Karpas-422 (cell line): ENCODE measurements around the gene FBLN1. TPM values are rescaled to one million over a fixed set of nuclear protein-coding genes. Genes with fewer than 3 reads are reported as not detected.
"Not testable (repeated sequence)": the region's sequence is repeated elsewhere in the genome, so short reads cannot be mapped to it uniquely, and the experiment has no call there.

ENCODE experiments used
- DNase-seq: peaks from one replicate; pipeline ENCODE4 v3.0.0-alpha.2; 2015
- H2AFZ ChIP-seq: fragments of 200-600 bp; sonication (generic); 2 replicates; pipeline ENCODE4 v1.6.1; 2014; ENCODE audit warnings: antibody characterized with exemption, low read length, mixed read lengths
- H3K27ac ChIP-seq: fragments of 200-600 bp; sonication (generic); 2 replicates; pipeline ENCODE4 v1.5.1; 2014; ENCODE audit warnings: mild to moderate bottlenecking, low read length, moderate library complexity
- H3K27me3 ChIP-seq: fragments of 200-600 bp; sonication (generic); 2 replicates; pipeline ENCODE4 v1.6.1; 2014; ENCODE audit warnings: low read length, mixed read lengths
- H3K36me3 ChIP-seq: fragments of 200-600 bp; sonication (generic); 2 replicates; pipeline ENCODE4 v1.6.1; 2014; ENCODE audit warnings: low read length, mixed read lengths; ENCODE audit not compliant: insufficient read depth
- H3K4me1 ChIP-seq: fragments of 200-600 bp; sonication (generic); 2 replicates; pipeline ENCODE4 v1.6.1; 2014; ENCODE audit warnings: mild to moderate bottlenecking, low read length, mixed read lengths
- H3K4me2 ChIP-seq: fragments of 200-600 bp; sonication (generic); 2 replicates; pipeline ENCODE4 v1.6.1; 2014; ENCODE audit warnings: low read length, low read depth, mild to moderate bottlenecking; ENCODE audit not compliant: poor library complexity, severe bottlenecking
- H3K4me3 ChIP-seq: fragments of 200-600 bp; sonication (generic); 2 replicates; pipeline ENCODE4 v1.5.1; 2014; ENCODE audit warnings: mild to moderate bottlenecking, antibody characterized with exemption, low read length, mixed read lengths
- H3K79me2 ChIP-seq: fragments of 200-600 bp; sonication (generic); 2 replicates; pipeline ENCODE4 v1.6.1; 2014; ENCODE audit warnings: mild to moderate bottlenecking, low read length, mixed read lengths
- H3K9ac ChIP-seq: fragments of 200-600 bp; sonication (generic); 2 replicates; pipeline ENCODE4 v1.6.0; 2014; ENCODE audit warnings: low read length
- H3K9me2 ChIP-seq: fragments of 200-600 bp; sonication (generic), shearing (Covaris generic); replicated peaks from 2 replicates; pipeline ENCODE4 v1.6.0; 2014; ENCODE audit warnings: mild to moderate bottlenecking, low read length, moderate library complexity; ENCODE audit not compliant: insufficient read depth
- H3K9me3 ChIP-seq: fragments of 300-700, 200-600 bp; sonication (generic); 2 replicates; pipeline ENCODE4 v1.6.1; 2014; ENCODE audit warnings: low read length, mixed read lengths
- H4K20me1 ChIP-seq: fragments of 200-600 bp; sonication (generic); 2 replicates; pipeline ENCODE4 v1.6.1; 2014; ENCODE audit warnings: mild to moderate bottlenecking, antibody characterized with exemption, low read length, low read depth; ENCODE audit not compliant: insufficient read depth
- total RNA-seq: library from RNA; depleted of rRNA; stranded (reverse); fragments of >200 nt; shearing (Covaris generic); gene quantifications from 2 replicates; pipeline ENCODE4 v1.2.3, GENCODE V29; 2014; ENCODE audit warnings: low replicate concordance

The FBLN1 gene
- total RNA-seq, 1 experiment from 2014 or later, result not detected

- Histone ChIP-seq H3K36me3 (no peaks in the 10 kb centered on the region), H4K20me1 (no peaks in the 10 kb centered on the region), H3K4me2 (no peak overlapping the region), H3K4me1 (no peaks in the 10 kb centered on the region), H3K79me2 (no peaks in the 10 kb centered on the region), H3K27me3 (no peaks in the 10 kb centered on the region), H3K27ac (no peak overlapping the region), H3K9ac (no peak overlapping the region), H3K9me3 (no peaks in the 10 kb centered on the region), H3K9me2 (no peaks in the 10 kb centered on the region), H3K4me3 (no peak overlapping the region), H2AFZ (no peak overlapping the region)
- DNase-seq, result no peak
Measured at GRCh38 chr22:45529971-45530575, 27.4 kb downstream of the FBLN1 start.

- Histone ChIP-seq H3K9ac (no peak overlapping the region), H3K4me3 (no peak overlapping the region), H3K9me2 (no peaks in the 10 kb centered on the region), H3K4me1 (no peaks in the 10 kb centered on the region), H3K36me3 (no peaks in the 10 kb centered on the region), H4K20me1 (no peaks in the 10 kb centered on the region), H3K27me3 (no peaks in the 10 kb centered on the region), H3K4me2 (no peak overlapping the region), H3K79me2 (no peaks in the 10 kb centered on the region), H3K9me3 (no peaks in the 10 kb centered on the region), H3K27ac (no peak overlapping the region), H2AFZ (no peak overlapping the region)
- no peak for DNase-seq
Measured at GRCh38 chr22:45531441-45532234, 29.0 kb downstream of the FBLN1 start.

GRCh38 chr22:45532235-45532631 is 29.6 kb downstream of the FBLN1 start:
- no peak overlapping the region for H3K27ac ChIP-seq

GRCh38 chr22:45533703-45534102 is 31.0 kb downstream of the FBLN1 start:
- no peaks in the 10 kb centered on the region for H3K27me3 ChIP-seq
- no peak overlapping the region for H2AFZ ChIP-seq
- H3K9ac ChIP-seq, result no peak overlapping the region
- H3K36me3 ChIP-seq, result no peaks in the 10 kb centered on the region
- no peak for DNase-seq
- no peaks in the 10 kb centered on the region for H3K9me2 ChIP-seq
- no peaks in the 10 kb centered on the region for H3K79me2 ChIP-seq
- no peaks in the 10 kb centered on the region for H4K20me1 ChIP-seq
- H3K4me2 ChIP-seq, result no peak overlapping the region
- H3K4me3 ChIP-seq, result no peak overlapping the region
- H3K9me3 ChIP-seq, result no peaks in the 10 kb centered on the region
- H3K4me1 ChIP-seq, result no peaks in the 10 kb centered on the region
- no peak overlapping the region for H3K27ac ChIP-seq

More at GRCh38 chr22:45532235-45532631, 29.6 kb downstream of the FBLN1 start:
- no peaks in the 10 kb centered on the region for H4K20me1 ChIP-seq
- H3K9ac ChIP-seq, result no peak overlapping the region
- H3K9me3 ChIP-seq, result no peaks in the 10 kb centered on the region
- DNase-seq, result no peak
- no peak overlapping the region for H3K4me2 ChIP-seq
- no peaks in the 10 kb centered on the region for H3K9me2 ChIP-seq
- H3K27me3 ChIP-seq, result no peaks in the 10 kb centered on the region
- no peak overlapping the region for H3K4me3 ChIP-seq
- no peaks in the 10 kb centered on the region for H3K36me3 ChIP-seq
- H2AFZ ChIP-seq, result no peak overlapping the region
- H3K4me1 ChIP-seq, result no peaks in the 10 kb centered on the region
- H3K79me2 ChIP-seq, result no peaks in the 10 kb centered on the region

GRCh38 chr22:45534339-45535192 is 31.9 kb downstream of the FBLN1 start:
- Histone ChIP-seq H3K4me3 (no peak overlapping the region), H2AFZ (no peak overlapping the region), H3K27ac (no peak overlapping the region), H4K20me1 (no peaks in the 10 kb centered on the region), H3K4me1 (no peaks in the 10 kb centered on the region), H3K27me3 (no peaks in the 10 kb centered on the region), H3K36me3 (no peaks in the 10 kb centered on the region), H3K4me2 (no peak overlapping the region), H3K9me3 (no peaks in the 10 kb centered on the region), H3K79me2 (no peaks in the 10 kb centered on the region), H3K9ac (no peak overlapping the region), H3K9me2 (no peaks in the 10 kb centered on the region)
- no peak for DNase-seq

- no peak overlapping the region for H3K9ac ChIP-seq
Measured at GRCh38 chr22:45535290-45535689, 32.6 kb downstream of the FBLN1 start.

GRCh38 chr22:45535835-45536234 is 33.2 kb downstream of the FBLN1 start:
- H3K9ac ChIP-seq, DNase-seq, H3K4me3 ChIP-seq, H3K27ac ChIP-seq, H3K36me3 ChIP-seq, H3K9me3 ChIP-seq, H3K79me2 ChIP-seq, H3K4me2 ChIP-seq, H3K9me2 ChIP-seq, H2AFZ ChIP-seq, H3K27me3 ChIP-seq, H4K20me1 ChIP-seq, H3K4me1 ChIP-seq: not testable (repeated sequence)

More at GRCh38 chr22:45535290-45535689, 32.6 kb downstream of the FBLN1 start:
- Histone ChIP-seq H3K36me3 (no peaks in the 10 kb centered on the region), H3K9me3 (no peaks in the 10 kb centered on the region), H2AFZ (no peak overlapping the region), H3K27ac (no peak overlapping the region), H3K4me3 (no peak overlapping the region), H3K9me2 (no peaks in the 10 kb centered on the region), H3K79me2 (no peaks in the 10 kb centered on the region), H3K27me3 (no peaks in the 10 kb centered on the region), H3K4me2 (no peak overlapping the region), H4K20me1 (no peaks in the 10 kb centered on the region), H3K4me1 (no peaks in the 10 kb centered on the region)
- no peak for DNase-seq

GRCh38 chr22:45537734-45538181 is 35.1 kb downstream of the FBLN1 start:
- H3K9me2 ChIP-seq, result no peaks in the 10 kb centered on the region
- no peaks in the 10 kb centered on the region for H4K20me1 ChIP-seq
- no peak overlapping the region for H3K4me3 ChIP-seq

More at GRCh38 chr22:45537734-45538181, 35.1 kb downstream of the FBLN1 start:
- Histone ChIP-seq H3K79me2 (no peaks in the 10 kb centered on the region), H3K9me3 (no peaks in the 10 kb centered on the region), H3K27ac (no peak overlapping the region), H3K4me1 (no peaks in the 10 kb centered on the region), H3K27me3 (no peaks in the 10 kb centered on the region), H2AFZ (no peak overlapping the region), H3K36me3 (no peaks in the 10 kb centered on the region), H3K9ac (no peak overlapping the region), H3K4me2 (no peak overlapping the region)
- no peak for DNase-seq
